OCI-LY3 (cell line): ENCODE measurements around the gene PDLIM4.

Experiments used
- H2AFZ ChIP-seq: fragments of 200-600, 300-600 bp; shearing (Covaris generic); 2 replicates; pipeline ENCODE4 v1.6.0; 2014; ENCODE audit warnings: antibody characterized with exemption, low read depth, low read length
- H3K27ac ChIP-seq: fragments of 200-600, 300-600 bp; sonication (generic); 2 replicates; pipeline ENCODE4 v1.5.1; 2014; ENCODE audit warnings: mild to moderate bottlenecking, low read length, moderate library complexity, mixed read lengths
- H3K27me3 ChIP-seq: fragments of 200-600, 300-600 bp; sonication (generic); 2 replicates; pipeline ENCODE4 v1.6.1; 2014; ENCODE audit warnings: low read depth, low read length, mixed read lengths
- H3K36me3 ChIP-seq: fragments of 200-600, 300-600 bp; sonication (generic); replicated peaks from 2 replicates; pipeline ENCODE3; 2014; ENCODE audit warnings: low read depth, low read length, mixed read lengths
- H3K4me1 ChIP-seq: fragments of 300-600, 200-600 bp; sonication (generic); 2 replicates; pipeline ENCODE4 v1.6.1; 2014; ENCODE audit warnings: low read length, mixed read lengths
- H3K4me2 ChIP-seq: fragments of 200-600, 300-600 bp; sonication (generic); 2 replicates; pipeline ENCODE4 v1.6.1; 2014; ENCODE audit warnings: low read length, mixed read lengths
- H3K4me3 ChIP-seq: fragments of 300-600, 200-600 bp; sonication (generic); 2 replicates; pipeline ENCODE4 v1.5.1; 2014; ENCODE audit warnings: antibody characterized with exemption, mild to moderate bottlenecking, low read length, moderate library complexity
- H3K79me2 ChIP-seq: fragments of 300-600, 200-600 bp; shearing (Covaris generic); 2 replicates; pipeline ENCODE4 v1.6.1; 2014; ENCODE audit warnings: mild to moderate bottlenecking, low read length, mixed read lengths
- H3K9ac ChIP-seq: fragments of 300-600, 200-600 bp; shearing (Covaris generic); 2 replicates; pipeline ENCODE4 v1.6.0; 2014; ENCODE audit warnings: mild to moderate bottlenecking, low read length, moderate library complexity
- H3K9me3 ChIP-seq: fragments of 200-600, 300-600 bp; shearing (Covaris generic); 2 replicates; pipeline ENCODE4 v1.6.1; 2014; ENCODE audit warnings: low read length, mixed read lengths; ENCODE audit not compliant: insufficient read depth
- H4K20me1 ChIP-seq: fragments of 200-600, 300-600 bp; sonication (generic); 2 replicates; pipeline ENCODE4 v1.6.1; 2016; ENCODE audit warnings: low read length, mixed read lengths; ENCODE audit not compliant: insufficient read depth
- EZH2phosphoT487 ChIP-seq: fragments of 200-600 bp; shearing (Covaris generic); IDR thresholded peaks from 2 replicates; pipeline ENCODE4 v1.6.1; 2018; ENCODE audit warnings: antibody characterized with exemption, mixed run types, low read depth
- TF ChIP-seq, protein P1 (sequence below): fragments of 200-600, 300-600 bp; sonication (generic); IDR thresholded peaks from 2 replicates; pipeline ENCODE4 v1.5.1; 2014; ENCODE audit warnings: antibody characterized with exemption, low read length, low read depth

PDLIM4 gene

DNA sequence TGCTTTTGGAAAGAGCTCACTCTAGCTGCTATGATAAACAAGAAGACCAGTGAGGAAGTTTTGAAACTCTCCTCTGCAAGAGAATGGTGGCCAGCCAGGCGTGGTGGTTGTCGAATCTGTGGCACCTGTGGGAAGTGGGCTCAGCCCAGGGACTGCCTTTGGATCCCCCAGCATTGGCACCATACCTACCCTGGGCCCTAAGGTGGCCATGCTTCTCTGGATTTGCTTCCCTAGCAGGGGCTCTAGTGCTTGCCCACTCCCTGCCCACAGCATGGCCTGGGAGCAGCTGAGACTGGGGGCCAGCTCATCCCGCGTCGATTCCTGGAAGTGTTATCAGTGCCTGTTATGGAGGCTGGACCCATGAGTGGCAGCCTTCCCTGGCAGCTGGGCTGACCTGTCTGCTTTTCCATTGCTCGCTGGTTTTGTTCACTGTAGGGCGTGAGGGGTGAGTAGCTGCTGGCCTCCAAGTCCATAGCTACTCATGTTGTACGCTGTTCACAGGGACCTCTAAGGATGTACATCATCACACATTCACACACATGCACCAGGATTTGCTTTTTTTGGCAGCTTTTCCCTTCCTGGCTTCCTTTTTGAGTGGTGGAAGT lies 39.0 kb downstream of the PDLIM4 start:
- no peak overlapping the region for H3K27ac ChIP-seq
- H3K9me3 ChIP-seq = no peaks in the 10 kb centered on the region
- no peak overlapping the region for H2AFZ ChIP-seq
- H3K4me3 ChIP-seq = no peak overlapping the region
- H3K27me3 ChIP-seq = no peaks in the 10 kb centered on the region
- H3K36me3 ChIP-seq = no peaks in the 10 kb centered on the region
- no peak overlapping the region for H3K9ac ChIP-seq
- H3K4me2 ChIP-seq = no peak overlapping the region
- no peaks in the 10 kb centered on the region for H4K20me1 ChIP-seq
- no peaks in the 10 kb centered on the region for H3K79me2 ChIP-seq
- TF ChIP-seq, protein P1, sequence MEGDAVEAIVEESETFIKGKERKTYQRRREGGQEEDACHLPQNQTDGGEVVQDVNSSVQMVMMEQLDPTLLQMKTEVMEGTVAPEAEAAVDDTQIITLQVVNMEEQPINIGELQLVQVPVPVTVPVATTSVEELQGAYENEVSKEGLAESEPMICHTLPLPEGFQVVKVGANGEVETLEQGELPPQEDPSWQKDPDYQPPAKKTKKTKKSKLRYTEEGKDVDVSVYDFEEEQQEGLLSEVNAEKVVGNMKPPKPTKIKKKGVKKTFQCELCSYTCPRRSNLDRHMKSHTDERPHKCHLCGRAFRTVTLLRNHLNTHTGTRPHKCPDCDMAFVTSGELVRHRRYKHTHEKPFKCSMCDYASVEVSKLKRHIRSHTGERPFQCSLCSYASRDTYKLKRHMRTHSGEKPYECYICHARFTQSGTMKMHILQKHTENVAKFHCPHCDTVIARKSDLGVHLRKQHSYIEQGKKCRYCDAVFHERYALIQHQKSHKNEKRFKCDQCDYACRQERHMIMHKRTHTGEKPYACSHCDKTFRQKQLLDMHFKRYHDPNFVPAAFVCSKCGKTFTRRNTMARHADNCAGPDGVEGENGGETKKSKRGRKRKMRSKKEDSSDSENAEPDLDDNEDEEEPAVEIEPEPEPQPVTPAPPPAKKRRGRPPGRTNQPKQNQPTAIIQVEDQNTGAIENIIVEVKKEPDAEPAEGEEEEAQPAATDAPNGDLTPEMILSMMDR = no peak
- TF ChIP-seq EZH2phosphoT487 = no peak
- peaks cover 6% of the 10 kb centered on the region for H3K4me1 ChIP-seq

DNA sequence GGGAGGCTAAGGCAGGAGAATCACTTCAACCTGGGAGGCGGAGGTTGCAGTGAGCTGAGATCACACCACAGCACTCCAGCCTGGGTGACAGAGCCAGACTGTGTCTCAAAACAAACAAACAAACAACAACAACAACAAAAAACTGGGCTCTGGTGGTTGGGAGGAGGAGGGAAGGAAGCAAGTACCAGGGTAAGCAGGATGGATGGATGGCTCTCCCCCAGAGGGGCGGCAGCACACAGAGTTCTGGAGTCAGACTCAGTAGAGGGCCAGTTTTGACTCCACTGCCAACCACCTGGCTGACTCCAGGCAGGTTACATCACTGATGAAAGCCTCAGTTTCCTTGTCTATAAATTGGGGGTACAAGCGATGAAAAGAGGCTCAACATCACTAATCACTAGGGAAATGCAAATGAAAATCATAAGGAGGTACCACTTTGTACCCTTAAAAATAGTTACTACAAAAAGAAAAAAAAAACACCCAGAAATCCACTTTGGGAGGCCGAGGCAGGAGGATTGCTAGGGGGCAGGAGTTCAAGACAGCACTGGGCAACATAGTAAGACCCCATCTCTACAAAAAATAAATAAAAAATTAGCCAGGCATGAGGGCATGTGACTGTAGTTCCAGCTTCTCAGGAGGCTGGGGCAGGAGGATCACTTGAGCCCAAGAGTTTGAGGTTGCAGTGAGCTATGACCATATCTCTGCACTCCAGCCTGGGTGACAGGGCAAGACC lies 39.9 kb downstream of the PDLIM4 start:
- Histone ChIP-seq H3K4me3 (no peak overlapping the region), H4K20me1 (no peaks in the 10 kb centered on the region), H3K4me2 (no peak overlapping the region), H3K79me2 (no peaks in the 10 kb centered on the region), H3K27me3 (no peaks in the 10 kb centered on the region), H3K9ac (no peak overlapping the region), H3K27ac (no peak overlapping the region), H3K36me3 (no peaks in the 10 kb centered on the region), H2AFZ (no peak overlapping the region), H3K4me1 (peaks cover 6% of the 10 kb centered on the region), H3K9me3 (no peaks in the 10 kb centered on the region)
- TF ChIP-seq, protein P1 = no peak
- TF ChIP-seq EZH2phosphoT487 = no peak

GRCh38 chr5:132298298-132299212 lies 41.1 kb downstream of the PDLIM4 start:
- H3K36me3 ChIP-seq = no peaks in the 10 kb centered on the region
- H2AFZ ChIP-seq = no peak overlapping the region
- no peaks in the 10 kb centered on the region for H4K20me1 ChIP-seq
- no peaks in the 10 kb centered on the region for H3K79me2 ChIP-seq
- H3K4me1 ChIP-seq = no peaks in the 10 kb centered on the region
- H3K4me3 ChIP-seq = no peak overlapping the region
- H3K9ac ChIP-seq = no peak overlapping the region
- no peaks in the 10 kb centered on the region for H3K9me3 ChIP-seq
- H3K27ac ChIP-seq = no peak overlapping the region
- no peaks in the 10 kb centered on the region for H3K27me3 ChIP-seq
- no peak overlapping the region for H3K4me2 ChIP-seq
- TF ChIP-seq, protein P1 = no peak
- TF ChIP-seq EZH2phosphoT487 = no peak

DNA sequence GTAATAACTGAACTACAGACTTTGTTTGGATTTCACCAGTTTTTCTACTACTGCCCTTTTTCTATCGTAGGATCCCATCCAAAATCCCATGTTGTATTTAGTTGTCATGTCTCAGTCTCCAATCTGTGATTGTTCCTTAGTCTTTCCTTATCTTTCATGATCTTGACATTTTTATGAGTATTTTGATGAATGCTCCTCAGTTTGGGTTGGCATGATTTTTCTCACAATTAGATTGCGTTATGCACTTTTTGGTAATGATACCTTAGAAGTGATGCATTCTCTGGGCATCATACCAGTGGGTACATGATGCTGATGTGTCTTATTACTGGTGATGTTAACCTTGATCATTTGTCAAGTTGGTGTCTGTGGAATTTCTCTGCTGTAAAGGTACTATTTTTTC lies 42.4 kb downstream of the PDLIM4 start:
- H3K4me2 ChIP-seq = no peak overlapping the region

More for the DNA sequence above, 42.4 kb downstream of the PDLIM4 start:
- no peak overlapping the region for H2AFZ ChIP-seq
- H3K79me2 ChIP-seq = no peaks in the 10 kb centered on the region
- H3K4me3 ChIP-seq = no peak overlapping the region
- no peaks in the 10 kb centered on the region for H3K27me3 ChIP-seq
- no peaks in the 10 kb centered on the region for H3K36me3 ChIP-seq
- H3K9me3 ChIP-seq = no peaks in the 10 kb centered on the region
- no peak overlapping the region for H3K27ac ChIP-seq
- no peaks in the 10 kb centered on the region for H3K4me1 ChIP-seq
- no peaks in the 10 kb centered on the region for H4K20me1 ChIP-seq
- no peak for TF ChIP-seq EZH2phosphoT487
- TF ChIP-seq, protein P1 = no peak
- no peak overlapping the region for H3K9ac ChIP-seq
